ENCODE results near the gene HCCS.

DNA sequence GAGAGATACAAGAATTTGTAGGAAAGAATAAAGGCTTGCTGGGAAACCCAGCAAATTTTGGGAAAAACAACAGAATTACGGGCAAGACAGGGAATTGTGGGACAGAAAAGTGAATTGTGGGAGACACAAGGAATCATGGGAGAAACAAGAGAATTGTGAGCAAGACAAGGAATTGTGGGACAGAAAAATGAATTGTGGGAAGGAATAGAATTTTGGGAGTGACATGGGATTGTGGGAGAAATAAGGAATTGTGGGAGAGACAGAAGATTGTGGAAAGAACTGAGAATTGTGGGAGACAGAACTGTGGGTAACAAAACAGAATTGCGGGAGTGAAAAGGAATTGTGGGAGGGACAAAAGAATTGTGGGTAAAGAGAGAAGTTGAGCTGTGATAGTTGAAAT lies 1.2 kb upstream of the HCCS start:
- TF ChIP-seq, protein P1, sequence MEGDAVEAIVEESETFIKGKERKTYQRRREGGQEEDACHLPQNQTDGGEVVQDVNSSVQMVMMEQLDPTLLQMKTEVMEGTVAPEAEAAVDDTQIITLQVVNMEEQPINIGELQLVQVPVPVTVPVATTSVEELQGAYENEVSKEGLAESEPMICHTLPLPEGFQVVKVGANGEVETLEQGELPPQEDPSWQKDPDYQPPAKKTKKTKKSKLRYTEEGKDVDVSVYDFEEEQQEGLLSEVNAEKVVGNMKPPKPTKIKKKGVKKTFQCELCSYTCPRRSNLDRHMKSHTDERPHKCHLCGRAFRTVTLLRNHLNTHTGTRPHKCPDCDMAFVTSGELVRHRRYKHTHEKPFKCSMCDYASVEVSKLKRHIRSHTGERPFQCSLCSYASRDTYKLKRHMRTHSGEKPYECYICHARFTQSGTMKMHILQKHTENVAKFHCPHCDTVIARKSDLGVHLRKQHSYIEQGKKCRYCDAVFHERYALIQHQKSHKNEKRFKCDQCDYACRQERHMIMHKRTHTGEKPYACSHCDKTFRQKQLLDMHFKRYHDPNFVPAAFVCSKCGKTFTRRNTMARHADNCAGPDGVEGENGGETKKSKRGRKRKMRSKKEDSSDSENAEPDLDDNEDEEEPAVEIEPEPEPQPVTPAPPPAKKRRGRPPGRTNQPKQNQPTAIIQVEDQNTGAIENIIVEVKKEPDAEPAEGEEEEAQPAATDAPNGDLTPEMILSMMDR (IDR thresholded peaks at IDR 0.05; ENCODE audit: insufficient read depth, low read length) = no peak
- TF ChIP-seq, protein P2, sequence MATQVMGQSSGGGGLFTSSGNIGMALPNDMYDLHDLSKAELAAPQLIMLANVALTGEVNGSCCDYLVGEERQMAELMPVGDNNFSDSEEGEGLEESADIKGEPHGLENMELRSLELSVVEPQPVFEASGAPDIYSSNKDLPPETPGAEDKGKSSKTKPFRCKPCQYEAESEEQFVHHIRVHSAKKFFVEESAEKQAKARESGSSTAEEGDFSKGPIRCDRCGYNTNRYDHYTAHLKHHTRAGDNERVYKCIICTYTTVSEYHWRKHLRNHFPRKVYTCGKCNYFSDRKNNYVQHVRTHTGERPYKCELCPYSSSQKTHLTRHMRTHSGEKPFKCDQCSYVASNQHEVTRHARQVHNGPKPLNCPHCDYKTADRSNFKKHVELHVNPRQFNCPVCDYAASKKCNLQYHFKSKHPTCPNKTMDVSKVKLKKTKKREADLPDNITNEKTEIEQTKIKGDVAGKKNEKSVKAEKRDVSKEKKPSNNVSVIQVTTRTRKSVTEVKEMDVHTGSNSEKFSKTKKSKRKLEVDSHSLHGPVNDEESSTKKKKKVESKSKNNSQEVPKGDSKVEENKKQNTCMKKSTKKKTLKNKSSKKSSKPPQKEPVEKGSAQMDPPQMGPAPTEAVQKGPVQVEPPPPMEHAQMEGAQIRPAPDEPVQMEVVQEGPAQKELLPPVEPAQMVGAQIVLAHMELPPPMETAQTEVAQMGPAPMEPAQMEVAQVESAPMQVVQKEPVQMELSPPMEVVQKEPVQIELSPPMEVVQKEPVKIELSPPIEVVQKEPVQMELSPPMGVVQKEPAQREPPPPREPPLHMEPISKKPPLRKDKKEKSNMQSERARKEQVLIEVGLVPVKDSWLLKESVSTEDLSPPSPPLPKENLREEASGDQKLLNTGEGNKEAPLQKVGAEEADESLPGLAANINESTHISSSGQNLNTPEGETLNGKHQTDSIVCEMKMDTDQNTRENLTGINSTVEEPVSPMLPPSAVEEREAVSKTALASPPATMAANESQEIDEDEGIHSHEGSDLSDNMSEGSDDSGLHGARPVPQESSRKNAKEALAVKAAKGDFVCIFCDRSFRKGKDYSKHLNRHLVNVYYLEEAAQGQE (IDR thresholded peaks at IDR 0.05; ENCODE audit: insufficient replicate concordance, low read depth) = no peak
- TF ChIP-seq GABPA (IDR thresholded peaks at IDR 0.05; ENCODE audit: low read depth) (no peak), POLR2AphosphoS5 (IDR thresholded peaks at IDR 0.05; ENCODE audit: low read depth) (no peak), SPI1 (IDR thresholded peaks at IDR 0.05; ENCODE audit: borderline replicate concordance, low read depth) (no peak)

All from HL-60 (cell line).